ENCODE data around the gene MTERF2. TPM values are rescaled to one million over a fixed set of nuclear protein-coding genes. Genes with fewer than 3 reads are reported as not detected.
"Not testable (repeated sequence)": the region's sequence is repeated elsewhere in the genome, so short reads cannot be mapped to it uniquely, and the experiment has no call there.

Gene MTERF2
- total RNA-seq (10 to 100 TPM; 29.5 to 45.1 (median 38.8) TPM), polyA plus RNA-seq (35.7 TPM)
- long read RNA-seq, donor 1, transcript MTERF2-202 (3 exons, 1,763 nt): minor isoform, 9 of 65 reads
- long read RNA-seq, donor 1, transcript MTERF2-207 (2 exons, 3,235 nt): minor isoform, 7 of 65 reads
- long read RNA-seq, donor 1, transcript MTERF2-201 (3 exons, 1,790 nt): major isoform, 42 of 65 reads
- long read RNA-seq, donor 1, partial matches to known transcripts: 1 of 65 reads
- long read RNA-seq, donor 1, other reads (novel, unspliced or antisense): 6 of 65 reads
- long read RNA-seq, donor 2, transcript MTERF2-207 (2 exons, 3,235 nt): minor isoform, 7 of 30 reads
- long read RNA-seq, donor 2, transcript MTERF2-201 (3 exons, 1,790 nt): major isoform, 19 of 30 reads
- long read RNA-seq, donor 2, partial matches to known transcripts: 0 of 30 reads
- long read RNA-seq, donor 2, other reads (novel, unspliced or antisense): 0 of 30 reads
- long read RNA-seq, donor 3, transcript MTERF2-207 (2 exons, 3,235 nt): minor isoform, 18 of 89 reads
- long read RNA-seq, donor 3, transcript MTERF2-201 (3 exons, 1,790 nt): major isoform, 49 of 89 reads
- long read RNA-seq, donor 3, transcript MTERF2-202 (3 exons, 1,763 nt): minor isoform, 14 of 89 reads
- long read RNA-seq, donor 3, partial matches to known transcripts: 0 of 89 reads
- long read RNA-seq, donor 3, other reads (novel, unspliced or antisense): 5 of 89 reads
- long read RNA-seq, donor 4, transcript MTERF2-207 (2 exons, 3,235 nt): minor isoform, 5 of 18 reads
- long read RNA-seq, donor 4, transcript MTERF2-201 (3 exons, 1,790 nt): major isoform, 7 of 18 reads
- long read RNA-seq, donor 4, partial matches to known transcripts: 0 of 18 reads
- long read RNA-seq, donor 4, other reads (novel, unspliced or antisense): 4 of 18 reads

GRCh38 chr12:106986625-106987389 lies at the start of gene MTERF2:
TSS of gene MTERF2 (minus strand) at chr12:106987146. CDS start at chr12:106978714, 8,432 bp downstream.
- DNase-seq (peak; percentile 95 to 97 (median 97)), ATAC-seq (peak; percentile 99 to 100)
- intact Hi-C loops (cut with DNase I): loop anchor here in 1 of 4 donors (10.0 kb wide), 1 partner anchor 108 kb away; the partner anchor contains the start of gene CRY1
- Histone ChIP-seq H3K27me3 (ENCODE audit: control insufficient read depth, insufficient read depth) (no peaks in the 10 kb centered on the region), H3K4me1 (ENCODE audit: control insufficient read depth, insufficient read depth, low read length) (peaks cover 11% of the 10 kb centered on the region), H3K4me3 (ENCODE audit: low read length) (peak within 1 kb of the TSS; percentile 89), H3K27ac (ENCODE audit: low read length) (peak within 1 kb of the TSS; percentile 99), H3K9me3 (ENCODE audit: control insufficient read depth, low read length) (no peaks in the 10 kb centered on the region)
- under 1% methylated on average over 50 of the region's 50 CpGs for WGBS

GRCh38 chr12:107035733-107036132 lies 48.8 kb upstream of the MTERF2 start:
- no peak overlapping the region for H3K27ac ChIP-seq (ENCODE audit: low read length)
- no peaks in the 10 kb centered on the region for H3K9me3 ChIP-seq (ENCODE audit: control insufficient read depth, low read length)
- ATAC-seq: no peak
- H3K27me3 ChIP-seq (ENCODE audit: control insufficient read depth, insufficient read depth): no peaks in the 10 kb centered on the region
- DNase-seq: no peak
- 92% methylated on average over 2 of the region's 2 CpGs for WGBS
- peaks cover 3% of the 10 kb centered on the region for H3K4me1 ChIP-seq (ENCODE audit: control insufficient read depth, insufficient read depth, low read length)
- H3K4me3 ChIP-seq (ENCODE audit: low read length): no peak overlapping the region
- intact Hi-C loops (cut with DNase I): no loop called here

GRCh38 chr12:107033758-107034739 lies 47.1 kb upstream of the MTERF2 start:
- ATAC-seq (no peak), DNase-seq (no peak)
- H3K4me3 ChIP-seq (ENCODE audit: low read length): no peak overlapping the region
- H3K4me1 ChIP-seq (ENCODE audit: control insufficient read depth, insufficient read depth, low read length): peaks cover 6% of the 10 kb centered on the region
- no peak overlapping the region for H3K27ac ChIP-seq (ENCODE audit: low read length)
- intact Hi-C loops (cut with DNase I): no loop called here
- WGBS: 90% methylated on average over 9 of the region's 9 CpGs
- H3K9me3 ChIP-seq (ENCODE audit: control insufficient read depth, low read length): no peaks in the 10 kb centered on the region
- no peaks in the 10 kb centered on the region for H3K27me3 ChIP-seq (ENCODE audit: control insufficient read depth, insufficient read depth)

- H3K4me1 ChIP-seq (ENCODE audit: control insufficient read depth, insufficient read depth, low read length): peaks cover 3% of the 10 kb centered on the region
- WGBS: 68% methylated on average over 7 of the region's 7 CpGs
- no peak for DNase-seq
- H3K4me3 ChIP-seq (ENCODE audit: low read length): no peak overlapping the region
- intact Hi-C loops (cut with DNase I): no loop called here
- no peak overlapping the region for H3K27ac ChIP-seq (ENCODE audit: low read length)
- no peaks in the 10 kb centered on the region for H3K27me3 ChIP-seq (ENCODE audit: control insufficient read depth, insufficient read depth)
- no peak for ATAC-seq
- no peaks in the 10 kb centered on the region for H3K9me3 ChIP-seq (ENCODE audit: control insufficient read depth, low read length)
Measured at GRCh38 chr12:107032266-107032665, 45.3 kb upstream of the MTERF2 start.

- Histone ChIP-seq H3K27ac (ENCODE audit: low read length) (no peak overlapping the region), H3K27me3 (ENCODE audit: control insufficient read depth, insufficient read depth) (no peaks in the 10 kb centered on the region), H3K9me3 (ENCODE audit: control insufficient read depth, low read length) (no peaks in the 10 kb centered on the region), H3K4me3 (ENCODE audit: low read length) (no peak overlapping the region), H3K4me1 (ENCODE audit: control insufficient read depth, insufficient read depth, low read length) (peaks cover 3% of the 10 kb centered on the region)
- 37% methylated on average over 2 of the region's 2 CpGs for WGBS
- ATAC-seq: no peak
- DNase-seq: no peak
- intact Hi-C loops (cut with DNase I): no loop called here
Measured at GRCh38 chr12:107031061-107031460, 44.1 kb upstream of the MTERF2 start.

- Histone ChIP-seq H3K4me3 (ENCODE audit: low read length) (no peak overlapping the region), H3K27me3 (ENCODE audit: control insufficient read depth, insufficient read depth) (no peaks in the 10 kb centered on the region), H3K9me3 (ENCODE audit: control insufficient read depth, low read length) (no peaks in the 10 kb centered on the region), H3K27ac (ENCODE audit: low read length) (no peak overlapping the region), H3K4me1 (ENCODE audit: control insufficient read depth, insufficient read depth, low read length) (peaks cover 4% of the 10 kb centered on the region)
- DNase-seq (no peak), ATAC-seq (no peak)
- WGBS: 77% methylated on average over 7 of the region's 7 CpGs
- intact Hi-C loops (cut with DNase I): no loop called here
Measured at GRCh38 chr12:107029081-107029480, 42.1 kb upstream of the MTERF2 start.

GRCh38 chr12:107027636-107028053 lies 40.7 kb upstream of the MTERF2 start:
- H3K27me3 ChIP-seq (ENCODE audit: control insufficient read depth, insufficient read depth): no peaks in the 10 kb centered on the region
- DNase-seq (no peak), ATAC-seq (peak; percentile 94 to 95)
- 3% methylated on average over 2 of the region's 2 CpGs for WGBS
- no peak overlapping the region for H3K27ac ChIP-seq (ENCODE audit: low read length)
- intact Hi-C loops (cut with DNase I): no loop called here
- H3K4me3 ChIP-seq (ENCODE audit: low read length): no peak overlapping the region
- no peaks in the 10 kb centered on the region for H3K9me3 ChIP-seq (ENCODE audit: control insufficient read depth, low read length)
- H3K4me1 ChIP-seq (ENCODE audit: control insufficient read depth, insufficient read depth, low read length): peaks cover 4% of the 10 kb centered on the region

GRCh38 chr12:107026806-107027635 lies 40.1 kb upstream of the MTERF2 start:
- DNase-seq (no peak), ATAC-seq (peak in 1 of 2 donors; percentile 19)
- Histone ChIP-seq H3K27ac (ENCODE audit: low read length) (no peak overlapping the region), H3K27me3 (ENCODE audit: control insufficient read depth, insufficient read depth) (no peaks in the 10 kb centered on the region), H3K9me3 (ENCODE audit: control insufficient read depth, low read length) (no peaks in the 10 kb centered on the region), H3K4me1 (ENCODE audit: control insufficient read depth, insufficient read depth, low read length) (peaks cover 4% of the 10 kb centered on the region), H3K4me3 (ENCODE audit: low read length) (no peak overlapping the region)
- WGBS: 53% methylated on average over 4 of the region's 4 CpGs
- intact Hi-C loops (cut with DNase I): no loop called here

GRCh38 chr12:107026356-107026755 lies 39.4 kb upstream of the MTERF2 start:
- H3K4me3 ChIP-seq (ENCODE audit: low read length); H3K4me1 ChIP-seq (ENCODE audit: control insufficient read depth, insufficient read depth, low read length); H3K9me3 ChIP-seq (ENCODE audit: control insufficient read depth, low read length); H3K27me3 ChIP-seq (ENCODE audit: control insufficient read depth, insufficient read depth); intact Hi-C loops (cut with DNase I); H3K27ac ChIP-seq (ENCODE audit: low read length); ATAC-seq; DNase-seq: not testable (repeated sequence)
